Keratinocyte (primary cell): ENCODE results near the gene DIAPH2.

Experiments
- EZH2 ChIP-seq: IDR thresholded peaks from one replicate; pipeline ENCODE4 v1.6.1; 2012; ENCODE audit warnings: inconsistent platforms, mild to moderate bottlenecking, low read length, moderate library complexity
- TF ChIP-seq, protein P1 (sequence below), 3 experiments: IDR thresholded peaks in 1 of 3; conservative IDR thresholded peaks in 1 of 3; optimal IDR thresholded peaks in 1 of 3; 2 replicates in 2 of 3; 3 replicates in 1 of 3; pipeline versions ENCODE3 to v1.5.1; 2011; ENCODE audit warnings: low read length in 3 of 3, mild to moderate bottlenecking in 3 of 3, moderate library complexity in 2 of 3, control low read depth in 1 of 3, inconsistent platforms in 1 of 3; ENCODE audit not compliant: insufficient read depth in 2 of 3; ENCODE audit errors: extremely low read depth in 1 of 3

DNA sequence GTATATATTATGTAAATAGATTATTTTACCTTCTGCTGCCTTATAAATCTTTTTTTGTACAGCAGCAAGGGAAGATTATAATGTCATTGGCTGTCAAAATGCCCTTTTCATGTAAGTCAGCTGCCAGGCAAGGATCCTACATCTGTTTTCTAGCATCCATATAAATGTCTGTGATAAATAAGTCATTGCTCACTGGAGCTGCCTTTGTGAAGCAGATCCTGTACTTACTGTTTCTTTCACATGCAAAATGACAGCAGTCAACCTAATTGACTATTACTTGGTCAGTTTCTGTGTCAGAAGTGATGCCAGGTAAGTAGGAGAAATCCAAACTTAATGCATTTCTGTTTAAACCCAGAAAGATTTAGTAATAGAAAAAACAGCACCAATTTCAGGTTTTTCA is 819.8 kb downstream of the DIAPH2 start:
- TF ChIP-seq, protein P1, sequence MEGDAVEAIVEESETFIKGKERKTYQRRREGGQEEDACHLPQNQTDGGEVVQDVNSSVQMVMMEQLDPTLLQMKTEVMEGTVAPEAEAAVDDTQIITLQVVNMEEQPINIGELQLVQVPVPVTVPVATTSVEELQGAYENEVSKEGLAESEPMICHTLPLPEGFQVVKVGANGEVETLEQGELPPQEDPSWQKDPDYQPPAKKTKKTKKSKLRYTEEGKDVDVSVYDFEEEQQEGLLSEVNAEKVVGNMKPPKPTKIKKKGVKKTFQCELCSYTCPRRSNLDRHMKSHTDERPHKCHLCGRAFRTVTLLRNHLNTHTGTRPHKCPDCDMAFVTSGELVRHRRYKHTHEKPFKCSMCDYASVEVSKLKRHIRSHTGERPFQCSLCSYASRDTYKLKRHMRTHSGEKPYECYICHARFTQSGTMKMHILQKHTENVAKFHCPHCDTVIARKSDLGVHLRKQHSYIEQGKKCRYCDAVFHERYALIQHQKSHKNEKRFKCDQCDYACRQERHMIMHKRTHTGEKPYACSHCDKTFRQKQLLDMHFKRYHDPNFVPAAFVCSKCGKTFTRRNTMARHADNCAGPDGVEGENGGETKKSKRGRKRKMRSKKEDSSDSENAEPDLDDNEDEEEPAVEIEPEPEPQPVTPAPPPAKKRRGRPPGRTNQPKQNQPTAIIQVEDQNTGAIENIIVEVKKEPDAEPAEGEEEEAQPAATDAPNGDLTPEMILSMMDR (optimal IDR thresholded peaks at IDR 0.05 in 1 of 3, IDR thresholded peaks at IDR 0.05 in 1 of 3, conservative IDR thresholded peaks at IDR 0.05 in 1 of 3; ENCODE audit: extremely low read depth in 1 of 3, insufficient read depth in 2 of 3, low read length in 3 of 3) = no peak
- TF ChIP-seq EZH2 = no peak
